Astrocyte (in vitro differentiated cells and primary cell): ENCODE data around the gene SVBP.

Experiments used
- CTCF ChIP-seq: IDR thresholded peaks from 2 replicates; pipeline ENCODE4 v1.5.1; 2011; ENCODE audit warnings: low read depth, mild to moderate bottlenecking, inconsistent platforms, low read length, moderate library complexity; ENCODE audit not compliant: insufficient read depth
- EZH2 ChIP-seq: IDR thresholded peaks from 2 replicates; pipeline ENCODE4 v1.6.1; 2012; ENCODE audit warnings: mild to moderate bottlenecking, low read length, inconsistent platforms; ENCODE audit not compliant: insufficient read depth

- no peak for TF ChIP-seq EZH2
- no peak for TF ChIP-seq CTCF
Measured at GRCh38 chr1:42773420-42773819, 43.8 kb downstream of the SVBP start.
